ENCODE measurements around the gene GALNT15.

Gene GALNT15

DNA sequence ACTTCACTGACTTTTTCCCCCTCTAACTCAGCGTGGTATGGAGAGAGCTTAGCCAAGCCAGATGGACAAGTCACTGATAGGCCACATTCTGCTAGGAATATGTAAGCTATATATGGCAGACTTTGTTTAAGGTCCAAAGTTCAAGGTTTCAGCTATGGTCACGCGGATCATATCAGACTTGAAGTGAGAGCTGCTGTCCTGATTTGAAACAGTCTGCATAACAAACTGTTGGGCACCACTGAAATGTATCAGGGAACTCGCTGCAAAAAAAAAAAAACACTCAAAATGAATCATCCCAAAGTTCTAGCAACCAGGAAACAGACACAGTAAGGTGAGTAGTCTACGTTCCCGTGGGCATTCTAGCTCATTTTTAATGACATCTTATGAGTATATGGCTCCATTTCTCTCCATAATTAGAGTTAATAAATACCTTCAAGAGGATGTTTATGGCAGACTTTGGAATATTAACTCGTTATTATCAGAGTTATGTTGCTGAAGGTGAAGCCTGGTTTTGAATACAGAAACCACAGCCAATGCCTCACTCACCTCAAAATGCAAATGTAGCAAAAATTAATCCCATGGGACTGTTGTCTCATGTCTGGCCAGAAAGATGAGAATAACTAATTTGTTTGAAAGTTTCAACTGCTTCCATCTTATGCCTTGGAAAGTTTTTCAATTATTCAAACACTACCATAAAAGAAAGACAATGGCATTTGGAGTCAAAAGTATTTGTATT is 77.9 kb downstream of the GALNT15 start:
- DNase-seq (ENCODE audit: insufficient read length, low spot score): no peak
- no peak for TF ChIP-seq PAX5 (IDR thresholded peaks at IDR 0.05; ENCODE audit: insufficient read depth, low read length, severe bottlenecking)
- TF ChIP-seq POU2F2 (IDR thresholded peaks at IDR 0.05; ENCODE audit: low read depth, low read length): no peak
- TF ChIP-seq TAF1 (IDR thresholded peaks at IDR 0.05; ENCODE audit: low read depth, low read length): no peak
- no peak for TF ChIP-seq POLR2A (IDR thresholded peaks at IDR 0.05; ENCODE audit: low read depth, low read length)
- TF ChIP-seq SPI1 (IDR thresholded peaks at IDR 0.05; ENCODE audit: low read depth, low read length): no peak
- TF ChIP-seq POLR2AphosphoS5 (IDR thresholded peaks at IDR 0.05; ENCODE audit: low read depth, low read length): no peak
- no peak for FAIRE-seq

DNA sequence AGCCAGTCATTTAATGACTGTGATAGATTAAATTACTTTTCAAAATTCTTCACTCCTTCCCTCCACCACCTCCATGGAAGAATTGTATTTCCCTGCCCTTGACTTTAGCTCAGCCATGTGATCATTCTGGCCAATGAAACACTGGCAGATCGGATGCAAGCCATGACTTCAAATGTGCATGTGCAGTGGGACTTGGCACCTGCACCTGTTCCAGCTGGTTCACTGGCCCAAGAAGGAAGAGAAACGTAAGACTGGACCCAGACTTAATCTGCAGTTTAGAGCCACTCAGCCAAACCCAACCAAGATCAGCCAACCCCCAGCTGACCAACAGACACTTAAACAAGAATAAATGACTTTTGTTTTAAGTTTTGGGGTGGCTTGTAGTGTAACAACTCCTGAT is 78.5 kb downstream of the GALNT15 start:
- FAIRE-seq: no peak
- DNase-seq (ENCODE audit: insufficient read length, low spot score): no peak
- no peak for TF ChIP-seq TAF1 (IDR thresholded peaks at IDR 0.05; ENCODE audit: low read depth, low read length)
- no peak for TF ChIP-seq POLR2AphosphoS5 (IDR thresholded peaks at IDR 0.05; ENCODE audit: low read depth, low read length)
- no peak for TF ChIP-seq PAX5 (IDR thresholded peaks at IDR 0.05; ENCODE audit: insufficient read depth, low read length, severe bottlenecking)
- no peak for TF ChIP-seq POLR2A (IDR thresholded peaks at IDR 0.05; ENCODE audit: low read depth, low read length)
- no peak for TF ChIP-seq SPI1 (IDR thresholded peaks at IDR 0.05; ENCODE audit: low read depth, low read length)
- TF ChIP-seq POU2F2 (IDR thresholded peaks at IDR 0.05; ENCODE audit: low read depth, low read length): no peak

DNA sequence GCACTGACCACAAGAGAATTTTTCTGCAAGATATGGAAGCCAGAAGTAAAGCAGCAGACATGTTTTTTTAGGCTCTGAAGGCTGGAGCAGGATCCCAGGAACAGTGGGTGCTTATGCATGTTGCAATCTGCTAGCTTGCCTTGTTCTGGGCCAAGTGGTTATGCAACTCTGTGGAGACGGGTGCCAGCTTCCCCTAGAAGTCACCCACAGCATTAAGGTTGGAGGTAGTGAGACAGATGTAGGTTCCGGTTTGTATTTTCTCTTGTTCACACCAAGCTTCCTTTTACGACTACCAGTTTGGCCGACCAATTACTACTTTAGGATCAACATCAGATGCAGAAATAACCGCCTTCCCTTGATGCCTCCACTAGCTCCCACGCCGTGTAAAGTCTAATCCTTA is 79.1 kb downstream of the GALNT15 start:
- TF ChIP-seq PAX5 (IDR thresholded peaks at IDR 0.05; ENCODE audit: insufficient read depth, low read length, severe bottlenecking): no peak
- no peak for TF ChIP-seq TAF1 (IDR thresholded peaks at IDR 0.05; ENCODE audit: low read depth, low read length)
- TF ChIP-seq SPI1 (IDR thresholded peaks at IDR 0.05; ENCODE audit: low read depth, low read length): no peak
- DNase-seq (ENCODE audit: insufficient read length, low spot score) (no peak), FAIRE-seq (no peak)

DNA sequence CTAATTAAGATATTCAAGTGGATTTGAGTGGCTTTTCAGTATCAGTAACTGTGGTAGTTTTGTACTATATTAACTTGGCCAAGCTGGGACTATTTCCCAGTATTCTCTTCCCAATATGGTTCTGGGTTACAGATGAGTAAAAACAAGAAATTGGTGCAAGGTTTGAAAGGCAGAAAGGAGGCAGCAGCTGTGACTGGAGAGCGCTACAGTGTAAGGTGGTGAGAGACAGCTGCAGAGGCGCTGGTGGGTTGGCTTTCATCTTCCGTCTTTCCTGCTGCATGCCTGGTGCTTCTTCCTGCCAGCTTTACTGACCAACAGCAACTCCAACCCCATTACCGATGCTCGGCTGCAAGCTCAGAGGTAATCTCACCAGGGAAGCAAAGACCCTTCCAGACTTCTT is 80.4 kb downstream of the GALNT15 start:
- FAIRE-seq: no peak
- TF ChIP-seq PAX5 (IDR thresholded peaks at IDR 0.05; ENCODE audit: insufficient read depth, low read length, severe bottlenecking) (no peak), SPI1 (IDR thresholded peaks at IDR 0.05; ENCODE audit: low read depth, low read length) (no peak), POU2F2 (IDR thresholded peaks at IDR 0.05; ENCODE audit: low read depth, low read length) (no peak), TAF1 (IDR thresholded peaks at IDR 0.05; ENCODE audit: low read depth, low read length) (no peak), POLR2A (IDR thresholded peaks at IDR 0.05; ENCODE audit: low read depth, low read length) (no peak), POLR2AphosphoS5 (IDR thresholded peaks at IDR 0.05; ENCODE audit: low read depth, low read length) (no peak)

DNA sequence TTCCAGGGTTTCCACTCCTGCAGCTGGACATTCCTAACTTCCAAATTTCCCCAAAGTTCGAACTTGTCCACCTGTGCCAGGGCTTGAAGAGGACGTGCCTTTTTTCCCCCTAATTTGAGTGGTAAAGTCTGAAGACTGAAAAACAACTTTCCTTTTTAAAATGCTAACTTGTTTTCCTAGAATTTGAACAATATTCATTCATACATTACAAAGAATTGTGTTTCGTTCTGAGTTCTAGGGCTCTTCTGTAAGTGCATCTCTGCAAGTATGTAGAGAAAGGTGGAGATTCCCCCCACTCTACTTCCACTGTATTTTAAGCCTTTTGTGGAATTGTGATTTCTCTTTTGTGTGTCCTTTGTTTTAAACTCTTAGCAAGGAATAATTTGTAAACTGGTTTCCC is 80.8 kb downstream of the GALNT15 start:
- DNase-seq (ENCODE audit: insufficient read length, low spot score) (no peak), FAIRE-seq (no peak)
- TF ChIP-seq PAX5 (IDR thresholded peaks at IDR 0.05; ENCODE audit: insufficient read depth, low read length, severe bottlenecking) (no peak), POU2F2 (IDR thresholded peaks at IDR 0.05; ENCODE audit: low read depth, low read length) (no peak), POLR2A (IDR thresholded peaks at IDR 0.05; ENCODE audit: low read depth, low read length) (no peak), POLR2AphosphoS5 (IDR thresholded peaks at IDR 0.05; ENCODE audit: low read depth, low read length) (no peak), SPI1 (IDR thresholded peaks at IDR 0.05; ENCODE audit: low read depth, low read length) (no peak), TAF1 (IDR thresholded peaks at IDR 0.05; ENCODE audit: low read depth, low read length) (no peak)

More for the DNA sequence above, 80.4 kb downstream of the GALNT15 start:
- no peak for DNase-seq (ENCODE audit: insufficient read length, low spot score)

DNA sequence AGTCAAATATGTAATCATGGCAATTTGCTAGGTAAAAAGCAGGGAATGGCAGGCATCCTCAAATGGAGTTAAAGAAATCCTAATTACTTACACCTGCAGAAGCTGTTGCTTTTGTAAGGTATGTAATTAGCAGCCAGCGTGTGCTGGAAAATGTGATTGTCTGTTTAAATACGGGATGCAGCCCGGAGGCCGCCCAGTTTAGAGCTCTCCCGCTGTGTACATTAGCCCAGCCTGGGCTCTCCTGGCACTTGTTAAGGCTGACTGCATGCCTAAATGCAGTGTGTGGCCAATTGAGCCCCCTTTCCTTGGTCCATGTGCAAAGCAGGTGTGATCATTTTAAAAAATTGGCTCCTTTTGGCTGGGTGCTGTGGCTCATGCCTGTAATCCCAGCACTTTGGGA is 81.2 kb downstream of the GALNT15 start:
- no peak for FAIRE-seq
- no peak for TF ChIP-seq PAX5 (IDR thresholded peaks at IDR 0.05; ENCODE audit: insufficient read depth, low read length, severe bottlenecking)
- no peak for DNase-seq (ENCODE audit: insufficient read length, low spot score)

DNA sequence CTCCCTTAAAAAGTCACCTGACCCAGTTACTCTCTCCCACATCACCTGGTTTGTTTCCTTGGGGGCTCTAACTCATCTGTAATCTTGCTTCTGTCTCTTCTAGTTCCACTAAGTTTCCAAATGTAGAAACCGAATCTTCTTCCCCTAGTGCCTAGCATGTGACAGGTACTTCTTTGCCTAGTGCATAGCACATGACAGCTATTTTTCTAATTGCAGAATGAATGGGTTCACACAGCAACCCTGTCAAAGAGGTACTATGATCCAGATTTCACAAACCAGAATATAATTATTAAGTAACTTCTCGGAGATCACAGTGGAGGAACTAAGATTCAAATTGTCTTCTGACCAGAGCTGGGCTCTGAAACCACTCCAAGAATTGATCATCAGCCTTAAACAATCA is 82.8 kb downstream of the GALNT15 start:
- no peak for DNase-seq (ENCODE audit: insufficient read length, low spot score)
- TF ChIP-seq POLR2AphosphoS5 (IDR thresholded peaks at IDR 0.05; ENCODE audit: low read depth, low read length) (no peak), POU2F2 (IDR thresholded peaks at IDR 0.05; ENCODE audit: low read depth, low read length) (no peak), SPI1 (IDR thresholded peaks at IDR 0.05; ENCODE audit: low read depth, low read length) (no peak), PAX5 (IDR thresholded peaks at IDR 0.05; ENCODE audit: insufficient read depth, low read length, severe bottlenecking) (no peak), TAF1 (IDR thresholded peaks at IDR 0.05; ENCODE audit: low read depth, low read length) (no peak), POLR2A (IDR thresholded peaks at IDR 0.05; ENCODE audit: low read depth, low read length) (no peak)
- no peak for FAIRE-seq

DNA sequence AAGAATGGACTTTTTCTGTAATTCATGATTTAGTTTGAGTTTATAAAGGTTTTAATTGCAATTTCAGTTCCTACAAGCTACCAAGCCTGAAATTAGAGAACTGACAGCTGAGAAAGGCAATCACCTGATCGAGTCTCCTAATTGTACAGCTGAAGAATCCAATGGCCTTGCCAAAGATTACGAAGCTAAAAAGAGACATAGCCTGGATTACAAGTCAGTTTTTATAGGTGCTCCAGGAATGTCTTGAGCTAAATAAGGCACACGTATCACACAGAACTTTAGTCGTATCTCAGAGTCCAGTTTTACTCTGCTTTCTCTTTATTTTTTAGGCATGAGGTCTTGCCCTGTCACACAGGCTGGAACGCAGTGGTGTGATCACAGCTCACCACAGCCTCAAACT is 83.7 kb downstream of the GALNT15 start:
- no peak for TF ChIP-seq POLR2A (IDR thresholded peaks at IDR 0.05; ENCODE audit: low read depth, low read length)
- no peak for TF ChIP-seq SPI1 (IDR thresholded peaks at IDR 0.05; ENCODE audit: low read depth, low read length)
- TF ChIP-seq TAF1 (IDR thresholded peaks at IDR 0.05; ENCODE audit: low read depth, low read length): no peak
- TF ChIP-seq POLR2AphosphoS5 (IDR thresholded peaks at IDR 0.05; ENCODE audit: low read depth, low read length): no peak
- no peak for TF ChIP-seq POU2F2 (IDR thresholded peaks at IDR 0.05; ENCODE audit: low read depth, low read length)
- no peak for TF ChIP-seq PAX5 (IDR thresholded peaks at IDR 0.05; ENCODE audit: insufficient read depth, low read length, severe bottlenecking)
- no peak for FAIRE-seq
- DNase-seq (ENCODE audit: insufficient read length, low spot score): no peak

DNA sequence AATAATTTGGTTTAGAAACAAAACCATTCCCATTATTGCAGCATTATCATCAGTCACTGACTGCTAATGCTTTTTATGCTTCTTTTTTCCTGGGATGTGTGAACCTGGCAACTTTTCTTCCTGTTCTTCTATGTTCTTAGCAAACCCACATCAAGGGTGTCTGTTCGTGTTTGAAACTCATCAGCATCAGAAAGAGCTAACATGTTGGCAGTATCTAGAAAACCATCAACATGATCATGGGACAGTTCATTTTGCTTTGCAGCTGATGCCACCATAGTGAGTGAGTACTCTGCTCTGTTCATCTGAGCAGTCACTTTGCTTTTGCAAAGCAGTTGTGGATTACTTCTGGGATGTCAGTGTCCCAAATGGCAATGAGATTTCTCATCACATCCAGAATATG is 84.4 kb downstream of the GALNT15 start:
- FAIRE-seq (no peak), DNase-seq (ENCODE audit: insufficient read length, low spot score) (no peak)
- TF ChIP-seq TAF1 (IDR thresholded peaks at IDR 0.05; ENCODE audit: low read depth, low read length): no peak
- no peak for TF ChIP-seq SPI1 (IDR thresholded peaks at IDR 0.05; ENCODE audit: low read depth, low read length)
- TF ChIP-seq POLR2AphosphoS5 (IDR thresholded peaks at IDR 0.05; ENCODE audit: low read depth, low read length): no peak
- TF ChIP-seq PAX5 (IDR thresholded peaks at IDR 0.05; ENCODE audit: insufficient read depth, low read length, severe bottlenecking): no peak
- TF ChIP-seq POU2F2 (IDR thresholded peaks at IDR 0.05; ENCODE audit: low read depth, low read length): no peak
- TF ChIP-seq POLR2A (IDR thresholded peaks at IDR 0.05; ENCODE audit: low read depth, low read length): no peak

DNA sequence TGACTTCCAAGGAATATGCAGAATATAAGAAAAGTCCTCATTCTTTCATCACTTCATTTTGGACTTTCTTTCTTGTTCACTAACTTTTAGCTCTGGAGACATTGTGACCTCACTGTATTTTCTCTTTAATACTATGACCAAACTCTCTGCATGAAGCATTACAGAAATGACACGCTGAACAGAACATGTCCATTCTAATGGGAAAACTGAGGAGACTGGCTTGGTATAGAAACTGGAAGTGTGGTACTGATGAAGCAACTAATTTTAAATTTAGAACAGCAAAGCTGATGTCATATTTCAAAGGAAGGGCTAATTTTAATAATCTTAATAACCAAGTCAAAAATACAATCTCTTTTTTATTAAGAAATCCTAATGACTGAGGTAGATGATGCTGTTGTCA is 85.6 kb downstream of the GALNT15 start:
- DNase-seq (ENCODE audit: insufficient read length, low spot score) (no peak), FAIRE-seq (no peak)
- TF ChIP-seq TAF1 (IDR thresholded peaks at IDR 0.05; ENCODE audit: low read depth, low read length) (no peak), SPI1 (IDR thresholded peaks at IDR 0.05; ENCODE audit: low read depth, low read length) (no peak), POLR2A (IDR thresholded peaks at IDR 0.05; ENCODE audit: low read depth, low read length) (no peak), PAX5 (IDR thresholded peaks at IDR 0.05; ENCODE audit: insufficient read depth, low read length, severe bottlenecking) (no peak), POU2F2 (IDR thresholded peaks at IDR 0.05; ENCODE audit: low read depth, low read length) (no peak), POLR2AphosphoS5 (IDR thresholded peaks at IDR 0.05; ENCODE audit: low read depth, low read length) (no peak)
